SU-DHL-6 (cell line): Measurements from ENCODE around the gene PLXNB2.

Experiments used
- EZH2phosphoT487 ChIP-seq: fragments of 200-600 bp; sonication (generic), shearing (Covaris generic); conservative IDR thresholded peaks from 2 replicates; pipeline ENCODE4 v1.6.1; 2018; ENCODE audit warnings: mild to moderate bottlenecking, antibody characterized with exemption, low read length, moderate library complexity, mixed read lengths
- TF ChIP-seq, protein P1 (sequence below): fragments of 200-600 bp; sonication (generic); IDR thresholded peaks from one replicate; pipeline ENCODE4 v1.5.1; 2017; ENCODE audit warnings: antibody characterized with exemption, mild to moderate bottlenecking, low read length, moderate library complexity; ENCODE audit not compliant: insufficient read depth, poor library complexity, severe bottlenecking

DNA sequence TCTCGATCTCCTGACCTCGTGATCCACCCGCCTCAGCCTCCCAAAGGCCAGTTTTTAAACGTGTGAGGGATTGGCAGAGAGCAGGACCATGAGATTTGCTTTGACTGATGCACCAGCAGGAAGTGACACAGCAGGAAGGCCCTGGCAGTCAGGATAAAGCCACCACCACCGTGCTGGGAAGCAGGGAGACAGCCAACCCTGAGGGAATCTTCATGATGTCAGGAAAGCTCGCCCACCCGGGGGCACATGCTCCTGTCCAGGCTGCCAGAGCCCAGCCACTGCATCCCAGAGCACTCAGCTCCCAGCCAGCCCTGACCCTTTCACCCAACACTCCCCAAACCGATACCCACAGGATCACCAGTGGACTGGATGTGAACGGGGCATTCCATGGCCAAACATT is 68.7 kb downstream of the PLXNB2 start:
- TF ChIP-seq EZH2phosphoT487 = no peak
- TF ChIP-seq, protein P1, sequence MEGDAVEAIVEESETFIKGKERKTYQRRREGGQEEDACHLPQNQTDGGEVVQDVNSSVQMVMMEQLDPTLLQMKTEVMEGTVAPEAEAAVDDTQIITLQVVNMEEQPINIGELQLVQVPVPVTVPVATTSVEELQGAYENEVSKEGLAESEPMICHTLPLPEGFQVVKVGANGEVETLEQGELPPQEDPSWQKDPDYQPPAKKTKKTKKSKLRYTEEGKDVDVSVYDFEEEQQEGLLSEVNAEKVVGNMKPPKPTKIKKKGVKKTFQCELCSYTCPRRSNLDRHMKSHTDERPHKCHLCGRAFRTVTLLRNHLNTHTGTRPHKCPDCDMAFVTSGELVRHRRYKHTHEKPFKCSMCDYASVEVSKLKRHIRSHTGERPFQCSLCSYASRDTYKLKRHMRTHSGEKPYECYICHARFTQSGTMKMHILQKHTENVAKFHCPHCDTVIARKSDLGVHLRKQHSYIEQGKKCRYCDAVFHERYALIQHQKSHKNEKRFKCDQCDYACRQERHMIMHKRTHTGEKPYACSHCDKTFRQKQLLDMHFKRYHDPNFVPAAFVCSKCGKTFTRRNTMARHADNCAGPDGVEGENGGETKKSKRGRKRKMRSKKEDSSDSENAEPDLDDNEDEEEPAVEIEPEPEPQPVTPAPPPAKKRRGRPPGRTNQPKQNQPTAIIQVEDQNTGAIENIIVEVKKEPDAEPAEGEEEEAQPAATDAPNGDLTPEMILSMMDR = no peak
